NB4 (cell line): Measurements from ENCODE around the gene TRIP10.

Source experiments
- DNase-seq: peaks from one replicate; pipeline ENCODE4 v3.0.0; 2010; ENCODE audit warnings: low read depth
- H3K4me3 ChIP-seq: one replicate; pipeline ENCODE4 v1.5.1; 2011; ENCODE audit warnings: mild to moderate bottlenecking, low read depth, low read length, moderate library complexity
- MYC ChIP-seq: IDR thresholded peaks from 2 replicates; pipeline ENCODE4 v1.6.1; 2011; ENCODE audit warnings: low read depth, low read length
- POLR2A ChIP-seq: IDR thresholded peaks from 2 replicates; pipeline ENCODE4 v1.6.1; 2011; ENCODE audit warnings: mild to moderate bottlenecking; ENCODE audit not compliant: insufficient read length; ENCODE audit errors: extremely low read depth
- TF ChIP-seq, protein P1 (sequence below): IDR thresholded peaks from one replicate; pipeline ENCODE4 v1.5.1; 2012; ENCODE audit warnings: low read depth, low read length
- TF ChIP-seq, protein P2 (sequence below): IDR thresholded peaks from 2 replicates; pipeline ENCODE4 v1.6.1; 2011; ENCODE audit warnings: low read depth, low read length

TRIP10 gene

DNA sequence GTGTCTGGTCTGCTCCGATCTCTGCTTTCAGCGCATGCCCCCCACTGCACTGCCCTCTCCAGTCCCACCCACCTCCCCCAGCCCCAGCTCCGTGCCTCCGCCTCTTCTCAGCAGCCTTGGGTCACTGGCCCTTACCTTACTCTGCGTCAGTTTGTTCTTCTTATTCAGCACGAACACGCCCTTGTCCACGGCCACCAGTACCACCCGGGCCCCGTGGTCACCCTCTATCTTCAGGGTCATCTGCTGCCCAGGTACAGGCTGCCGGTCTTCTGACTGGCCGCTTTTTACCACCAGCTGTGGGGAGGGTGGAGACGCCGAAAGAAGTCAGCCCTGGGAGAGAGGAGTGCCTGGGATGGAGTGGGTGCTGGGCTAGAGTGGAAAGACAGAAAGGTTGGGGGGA lies 29.9 kb upstream of the TRIP10 start:
- no peak overlapping the region for H3K4me3 ChIP-seq
- TF ChIP-seq, protein P1, sequence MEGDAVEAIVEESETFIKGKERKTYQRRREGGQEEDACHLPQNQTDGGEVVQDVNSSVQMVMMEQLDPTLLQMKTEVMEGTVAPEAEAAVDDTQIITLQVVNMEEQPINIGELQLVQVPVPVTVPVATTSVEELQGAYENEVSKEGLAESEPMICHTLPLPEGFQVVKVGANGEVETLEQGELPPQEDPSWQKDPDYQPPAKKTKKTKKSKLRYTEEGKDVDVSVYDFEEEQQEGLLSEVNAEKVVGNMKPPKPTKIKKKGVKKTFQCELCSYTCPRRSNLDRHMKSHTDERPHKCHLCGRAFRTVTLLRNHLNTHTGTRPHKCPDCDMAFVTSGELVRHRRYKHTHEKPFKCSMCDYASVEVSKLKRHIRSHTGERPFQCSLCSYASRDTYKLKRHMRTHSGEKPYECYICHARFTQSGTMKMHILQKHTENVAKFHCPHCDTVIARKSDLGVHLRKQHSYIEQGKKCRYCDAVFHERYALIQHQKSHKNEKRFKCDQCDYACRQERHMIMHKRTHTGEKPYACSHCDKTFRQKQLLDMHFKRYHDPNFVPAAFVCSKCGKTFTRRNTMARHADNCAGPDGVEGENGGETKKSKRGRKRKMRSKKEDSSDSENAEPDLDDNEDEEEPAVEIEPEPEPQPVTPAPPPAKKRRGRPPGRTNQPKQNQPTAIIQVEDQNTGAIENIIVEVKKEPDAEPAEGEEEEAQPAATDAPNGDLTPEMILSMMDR: no peak
- TF ChIP-seq, protein P2, sequence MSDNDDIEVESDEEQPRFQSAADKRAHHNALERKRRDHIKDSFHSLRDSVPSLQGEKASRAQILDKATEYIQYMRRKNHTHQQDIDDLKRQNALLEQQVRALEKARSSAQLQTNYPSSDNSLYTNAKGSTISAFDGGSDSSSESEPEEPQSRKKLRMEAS: no peak
- TF ChIP-seq MYC: no peak
- TF ChIP-seq POLR2A: no peak
- DNase-seq: no peak

DNA sequence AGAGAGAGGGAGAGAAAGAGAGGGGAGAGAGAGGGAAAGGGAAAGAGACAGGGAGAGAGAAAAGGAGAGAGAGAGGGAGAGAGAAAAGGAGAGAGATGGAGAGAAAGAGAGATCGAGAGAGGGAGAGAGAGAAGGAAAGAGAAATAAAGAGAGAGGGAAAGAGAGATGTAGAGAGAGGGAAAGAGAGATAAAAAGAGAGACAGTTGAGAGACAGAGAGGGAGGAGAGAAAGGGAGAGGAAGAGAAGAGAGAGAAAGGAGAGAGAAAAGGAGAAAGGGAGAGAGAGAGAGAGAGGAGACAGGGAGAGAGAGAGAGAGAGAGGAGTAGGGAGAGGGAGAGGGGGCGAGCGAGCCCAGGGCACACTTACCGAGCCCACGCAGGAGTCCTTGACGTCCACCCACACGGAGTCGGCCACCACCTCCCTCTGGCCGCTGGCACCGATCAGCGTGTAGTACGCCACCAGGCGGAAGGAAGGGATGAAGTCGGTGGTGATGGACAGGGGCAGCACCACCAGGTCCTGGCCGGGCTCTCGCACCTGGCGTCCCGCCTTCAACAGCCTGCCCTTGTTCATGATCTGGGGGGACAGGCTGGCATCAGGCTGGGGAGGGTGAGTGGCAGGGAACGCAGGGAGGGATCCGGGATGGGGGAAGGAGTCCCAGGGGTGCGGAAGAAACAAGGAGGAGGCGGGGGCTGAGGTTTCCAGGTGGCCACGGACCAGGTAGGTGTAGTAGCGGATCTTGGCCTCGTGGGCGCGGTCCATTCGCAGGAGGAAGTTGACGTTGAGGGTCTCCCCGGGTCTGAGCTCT lies 29.0 kb upstream of the TRIP10 start:
- TF ChIP-seq MYC (no peak), POLR2A (no peak)
- TF ChIP-seq, protein P1: no peak
- TF ChIP-seq, protein P2: no peak
- DNase-seq: no peak

DNA sequence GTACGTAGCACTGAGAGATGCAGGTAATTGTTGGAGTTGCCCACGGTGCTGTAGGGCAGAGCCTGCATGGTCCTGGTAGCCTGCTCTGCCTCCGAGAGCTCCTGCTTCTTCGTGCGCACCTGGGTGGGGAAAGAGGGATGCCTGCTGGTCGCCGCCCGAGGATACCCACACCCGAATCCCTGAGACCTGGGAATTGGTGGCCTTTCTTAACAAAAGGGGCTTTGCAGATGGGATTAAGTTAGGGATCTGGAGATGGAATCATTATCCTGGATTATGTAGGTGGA lies 28.5 kb upstream of the TRIP10 start:
- no peak for DNase-seq
- TF ChIP-seq MYC (no peak), POLR2A (no peak)
- TF ChIP-seq, protein P2: no peak
- TF ChIP-seq, protein P1: no peak
- no peak overlapping the region for H3K4me3 ChIP-seq

More for the DNA sequence above, 29.0 kb upstream of the TRIP10 start:
- H3K4me3 ChIP-seq: no peak overlapping the region

DNA sequence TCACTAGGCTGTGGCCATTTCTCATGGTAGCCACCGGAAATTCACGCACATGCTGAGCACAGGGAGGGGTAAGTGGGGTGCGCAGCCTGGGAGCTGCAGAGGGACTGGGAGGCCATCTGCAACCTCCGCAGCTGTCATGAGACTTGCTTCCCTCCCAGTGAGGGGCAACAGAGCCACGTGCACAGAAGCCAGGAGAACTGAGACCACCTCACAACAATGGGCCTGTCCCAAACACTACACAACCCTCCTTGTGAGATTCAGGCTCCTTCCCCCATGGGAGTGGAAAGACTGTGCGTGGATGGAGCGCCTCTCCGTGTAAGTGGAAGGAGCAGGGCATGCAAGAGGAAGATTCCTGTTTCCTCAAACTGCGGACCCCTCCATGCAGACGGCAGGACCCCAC lies 27.9 kb upstream of the TRIP10 start:
- no peak for TF ChIP-seq POLR2A
- TF ChIP-seq MYC: no peak
- TF ChIP-seq, protein P2: no peak
- TF ChIP-seq, protein P1: no peak
- no peak for DNase-seq
- H3K4me3 ChIP-seq: no peak overlapping the region

DNA sequence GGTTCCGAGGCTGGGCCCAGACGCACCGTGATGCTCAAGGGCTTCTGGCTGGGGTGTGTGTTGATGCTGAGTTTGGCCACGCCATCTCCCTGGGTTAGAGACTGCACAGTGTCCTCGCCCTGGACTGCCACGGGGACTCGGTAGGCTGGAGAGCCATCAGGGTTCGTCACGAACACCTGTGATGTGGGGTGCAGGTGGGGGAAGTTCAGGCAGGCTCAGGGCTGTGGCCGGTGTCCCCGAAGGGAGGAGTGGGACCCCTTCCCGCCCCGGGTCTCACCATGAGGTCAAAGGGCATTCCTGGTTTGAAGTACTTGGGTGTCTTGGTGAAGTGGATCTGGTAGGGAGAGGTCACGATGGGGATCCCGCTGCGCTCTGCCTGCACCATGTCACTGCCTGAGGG lies 27.2 kb upstream of the TRIP10 start:
- DNase-seq: no peak
- H3K4me3 ChIP-seq: no peak overlapping the region
- TF ChIP-seq MYC (no peak), POLR2A (no peak)
- TF ChIP-seq, protein P2: no peak
- TF ChIP-seq, protein P1: no peak
